Cardiac fibroblast (primary cell): Measurements from ENCODE around the gene SHANK3.

ENCODE experiments used
- DNase-seq, 2 donors: peaks; one replicate each; pipeline versions ENCODE4 v3.0.0 to v3.0.0-alpha.2; 2010; ENCODE audit warnings: low read depth in 2 of 2
- H3K4me3 ChIP-seq, 2 donors: replicated peaks in 1 of 2; 1 replicate in 1 of 2; 2 replicates in 1 of 2; pipeline ENCODE4 v1.5.1; 2011; ENCODE audit warnings: low read depth in 2 of 2, low read length in 2 of 2, mild to moderate bottlenecking in 2 of 2, moderate library complexity in 1 of 2
- TF ChIP-seq, protein P1 (sequence below): IDR thresholded peaks from one replicate; pipeline ENCODE4 v1.5.1; 2011; ENCODE audit warnings: low read depth, mild to moderate bottlenecking, low read length, inconsistent platforms

SHANK3 gene

DNA sequence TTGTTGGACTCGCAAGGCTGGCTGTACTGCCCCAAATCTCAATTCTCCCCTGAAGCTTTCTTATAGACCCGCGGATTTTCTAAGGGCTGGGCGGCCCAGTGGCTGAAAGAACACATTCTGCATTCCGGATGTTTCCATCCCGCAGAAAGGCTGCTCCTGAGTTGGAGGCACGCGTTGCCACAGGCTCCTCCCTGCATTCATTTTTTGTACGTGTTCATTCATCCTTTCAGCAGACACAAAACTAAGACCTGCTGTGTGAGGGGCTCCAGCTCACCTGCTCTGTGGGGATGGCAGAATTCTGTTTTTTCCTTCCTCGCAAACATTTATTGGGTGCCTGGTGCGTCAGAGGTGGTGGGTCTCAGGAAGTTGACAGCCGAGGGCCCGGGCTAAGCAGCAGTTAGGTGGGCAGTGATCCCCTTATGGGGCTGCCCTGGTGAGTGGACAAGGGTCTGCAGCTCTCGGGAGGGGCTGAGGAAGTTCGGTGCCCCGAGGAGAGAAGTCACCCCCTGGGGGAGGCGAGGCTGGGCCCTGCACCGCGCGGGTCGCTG, 23.7 kb downstream of the SHANK3 start:
- TF ChIP-seq, protein P1, sequence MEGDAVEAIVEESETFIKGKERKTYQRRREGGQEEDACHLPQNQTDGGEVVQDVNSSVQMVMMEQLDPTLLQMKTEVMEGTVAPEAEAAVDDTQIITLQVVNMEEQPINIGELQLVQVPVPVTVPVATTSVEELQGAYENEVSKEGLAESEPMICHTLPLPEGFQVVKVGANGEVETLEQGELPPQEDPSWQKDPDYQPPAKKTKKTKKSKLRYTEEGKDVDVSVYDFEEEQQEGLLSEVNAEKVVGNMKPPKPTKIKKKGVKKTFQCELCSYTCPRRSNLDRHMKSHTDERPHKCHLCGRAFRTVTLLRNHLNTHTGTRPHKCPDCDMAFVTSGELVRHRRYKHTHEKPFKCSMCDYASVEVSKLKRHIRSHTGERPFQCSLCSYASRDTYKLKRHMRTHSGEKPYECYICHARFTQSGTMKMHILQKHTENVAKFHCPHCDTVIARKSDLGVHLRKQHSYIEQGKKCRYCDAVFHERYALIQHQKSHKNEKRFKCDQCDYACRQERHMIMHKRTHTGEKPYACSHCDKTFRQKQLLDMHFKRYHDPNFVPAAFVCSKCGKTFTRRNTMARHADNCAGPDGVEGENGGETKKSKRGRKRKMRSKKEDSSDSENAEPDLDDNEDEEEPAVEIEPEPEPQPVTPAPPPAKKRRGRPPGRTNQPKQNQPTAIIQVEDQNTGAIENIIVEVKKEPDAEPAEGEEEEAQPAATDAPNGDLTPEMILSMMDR, result no peak
- no peak overlapping the region for H3K4me3 ChIP-seq
- no peak for DNase-seq

DNA sequence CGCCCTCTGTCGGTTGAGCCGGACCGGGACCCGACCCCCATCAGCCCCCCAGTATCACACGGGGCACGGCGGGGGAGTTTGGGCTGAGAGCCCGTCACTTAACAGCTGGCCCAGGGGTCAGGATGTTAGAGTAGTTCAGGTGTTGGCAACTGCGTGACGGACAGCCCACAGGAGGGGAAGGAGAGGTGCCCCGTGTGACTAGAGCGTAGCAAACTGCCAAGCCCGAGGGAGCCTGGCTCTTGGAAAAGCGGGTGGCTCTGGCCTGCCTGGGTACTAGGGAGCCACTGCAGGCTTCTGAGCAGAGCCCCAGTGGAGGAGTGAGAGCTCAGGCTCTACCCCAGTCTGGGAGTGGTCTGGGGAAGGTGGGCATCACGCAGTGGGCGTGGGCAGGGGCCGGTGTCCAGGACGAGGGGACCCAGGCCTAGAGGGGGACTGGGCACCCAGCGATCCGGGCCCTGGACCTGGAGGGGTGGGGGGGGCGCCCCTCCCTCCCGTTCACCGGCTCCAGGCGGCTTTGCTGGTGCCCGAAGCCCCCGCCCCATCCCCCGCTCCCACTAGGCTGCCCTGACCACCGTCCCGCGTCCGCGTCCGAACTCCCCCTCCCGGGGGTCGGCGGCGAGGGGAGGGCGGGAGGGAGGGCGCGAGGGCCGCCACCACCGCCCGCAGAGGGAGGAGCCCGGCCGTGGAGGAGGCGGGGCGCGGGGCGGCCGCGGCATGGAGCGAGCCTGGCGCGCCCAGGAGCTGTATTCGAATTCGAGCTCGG, 24.4 kb downstream of the SHANK3 start:
- H3K4me3 ChIP-seq, result peak overlapping the region; percentile 50 to 54
- TF ChIP-seq, protein P1, result peak; percentile 56
- peak in 1 of 2 donors; percentile 30 for DNase-seq

DNA sequence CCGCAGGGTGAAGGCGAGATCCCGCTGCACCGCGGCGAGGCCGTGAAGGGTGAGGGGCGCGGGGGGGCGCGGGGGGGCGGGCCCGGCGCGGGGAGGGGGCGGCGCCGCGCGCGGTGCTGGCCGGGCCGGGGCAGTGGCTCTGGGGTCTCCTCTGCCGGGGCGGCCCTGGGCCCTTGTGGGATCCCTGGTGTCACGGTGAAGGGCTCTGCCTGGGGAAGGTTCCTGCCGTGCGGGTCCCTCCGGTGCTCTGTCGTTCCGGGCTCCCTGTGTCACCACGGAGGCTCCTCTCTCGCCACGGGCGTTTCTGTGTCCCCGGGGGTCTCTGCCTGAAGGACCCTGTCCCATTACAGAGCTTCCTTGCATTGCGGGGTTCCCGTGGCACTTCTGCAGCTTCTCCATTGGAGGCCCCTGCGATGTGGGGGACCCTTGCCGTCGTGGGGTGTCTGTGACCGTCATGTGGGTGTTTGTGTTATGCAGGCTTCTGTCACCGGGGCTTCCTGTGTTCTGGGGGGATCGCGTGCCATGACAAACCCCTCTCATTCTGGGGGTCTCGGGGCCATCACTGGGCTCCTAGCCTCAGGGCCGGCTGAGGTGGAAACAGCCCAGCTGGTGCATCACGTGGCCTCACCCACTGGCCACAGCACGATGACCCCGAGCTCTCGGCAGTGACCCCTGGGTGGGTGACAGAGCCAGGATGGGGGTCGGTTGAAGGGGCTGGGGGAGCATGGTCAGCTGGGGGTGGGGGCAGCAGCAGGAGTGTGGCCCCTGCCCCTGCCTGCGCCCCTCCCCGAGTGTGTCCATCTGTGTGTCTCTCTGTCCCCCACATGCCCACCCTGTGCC, 25.3 kb downstream of the SHANK3 start:
- DNase-seq, result no peak
- peak overlapping the region; percentile 50 to 54 for H3K4me3 ChIP-seq
- TF ChIP-seq, protein P1, result no peak

DNA sequence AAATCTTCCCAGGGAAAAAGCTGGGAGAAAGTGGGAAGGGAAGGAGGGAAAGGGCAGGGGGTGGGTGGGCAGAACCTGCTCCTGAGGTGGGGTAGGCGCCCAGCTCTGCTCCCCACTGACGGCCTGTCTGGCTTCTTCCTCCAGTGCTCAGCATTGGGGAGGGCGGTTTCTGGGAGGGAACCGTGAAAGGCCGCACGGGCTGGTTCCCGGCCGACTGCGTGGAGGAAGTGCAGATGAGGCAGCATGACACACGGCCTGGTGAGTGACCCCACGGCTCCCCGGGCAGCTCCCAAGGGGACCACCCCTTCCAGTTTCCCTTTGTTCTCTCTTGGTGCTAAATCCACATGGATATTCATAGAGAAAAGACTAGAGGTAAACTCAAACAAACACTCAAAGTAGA, 25.9 kb downstream of the SHANK3 start:
- DNase-seq, result peak in 1 of 2 donors; percentile 40
- peak overlapping the region in 1 of 2 donors; percentile 54 for H3K4me3 ChIP-seq
- TF ChIP-seq, protein P1, result no peak

DNA sequence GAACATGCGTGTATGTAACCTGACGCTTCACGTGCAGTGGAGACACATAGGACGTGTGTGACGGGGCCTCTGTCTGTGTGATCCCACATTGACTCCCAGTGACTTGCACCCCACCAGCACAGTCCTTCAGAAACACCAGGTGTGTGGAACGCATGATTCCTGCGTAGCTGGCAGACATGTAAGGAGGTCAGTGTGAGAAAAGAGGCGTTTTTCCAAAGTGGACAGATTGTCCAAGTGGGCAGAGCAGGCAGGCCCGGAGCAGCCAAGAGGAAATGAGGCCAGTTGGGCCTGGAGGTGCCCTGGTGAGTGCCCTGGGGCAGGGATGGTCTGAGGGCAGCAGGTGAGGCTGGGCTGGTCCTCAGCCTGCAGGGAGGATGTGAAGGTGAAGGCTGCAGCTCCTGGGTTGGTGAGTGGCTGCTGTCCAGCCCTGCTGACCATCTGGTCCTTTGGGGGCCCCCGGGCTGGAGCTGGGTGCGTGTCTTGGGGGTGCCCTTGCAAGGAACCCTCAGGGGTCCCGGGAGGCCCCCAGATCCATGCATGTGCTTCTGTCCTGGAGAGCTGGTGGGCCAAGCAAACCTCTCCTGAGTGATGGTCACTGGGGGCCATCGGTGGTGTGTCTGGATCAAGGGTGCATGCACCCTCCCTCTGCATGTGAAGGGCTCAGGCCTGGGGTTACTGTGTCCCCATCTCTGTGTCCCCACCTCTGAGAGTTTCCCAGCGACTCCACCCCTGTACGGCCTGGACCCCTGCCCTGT, 26.6 kb downstream of the SHANK3 start:
- H3K4me3 ChIP-seq, result no peak overlapping the region
- TF ChIP-seq, protein P1, result no peak

DNA sequence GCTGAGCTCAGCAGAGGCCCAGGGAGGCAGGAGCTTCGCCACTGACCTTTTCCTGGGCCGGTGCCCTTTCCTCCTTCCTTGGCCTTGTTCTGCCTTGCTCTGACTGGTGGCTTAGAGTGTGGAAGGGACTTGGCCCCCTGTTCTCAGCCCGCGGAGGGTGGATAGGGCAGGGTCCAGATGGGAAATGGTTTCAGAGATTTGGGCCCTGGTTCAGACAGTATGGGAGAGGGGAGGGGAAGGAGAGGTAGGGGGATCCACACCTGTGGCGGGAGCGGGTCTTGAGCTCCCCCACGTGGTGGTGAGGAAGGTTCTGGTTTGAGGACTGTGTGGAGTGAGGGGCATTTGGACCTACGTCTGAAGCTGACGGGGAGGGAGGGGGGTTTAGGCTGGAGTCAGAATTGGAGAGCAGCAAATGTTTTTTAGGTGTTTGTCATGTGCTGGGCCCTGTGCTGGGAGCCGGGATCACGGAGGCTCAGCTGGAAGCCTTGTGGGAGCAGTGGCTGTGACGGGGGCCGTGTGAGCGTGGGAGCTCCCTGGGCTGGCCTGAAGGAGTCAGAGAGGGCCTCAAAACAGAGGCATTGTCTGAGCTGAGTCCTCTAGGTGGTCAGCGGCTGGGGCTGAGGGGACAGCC, 27.2 kb downstream of the SHANK3 start:
- TF ChIP-seq, protein P1, result no peak
- H3K4me3 ChIP-seq, result no peak overlapping the region
- DNase-seq, result no peak

More for the DNA sequence above, 26.6 kb downstream of the SHANK3 start:
- no peak for DNase-seq
